H1 (cell line): ENCODE results near the gene XPNPEP3. TPM values are rescaled to one million over a fixed set of nuclear protein-coding genes. Genes with fewer than 3 reads are reported as not detected.

Experiments used
- CTCF ChIA-PET: fragments of 300-600 bp; sonication (Branson Sonifier 250); formaldehyde crosslinking; loops from one replicate; lab custom pipeline; 2021; ENCODE audit not compliant: partially characterized antibody; lab: Charles Lee
- POLR2A ChIA-PET: fragments of 300-600 bp; sonication (Branson Sonifier 250); formaldehyde crosslinking; loops from one replicate; lab custom pipeline; 2021; ENCODE audit warnings: inconsistent platforms; ENCODE audit not compliant: partially characterized antibody; lab: Charles Lee
- DNase-seq, 2 experiments: peaks; one replicate each; pipeline versions ENCODE4 v3.0.0 to v3.0.0-alpha.2; 2010 to 2022; ENCODE audit warnings: low spot score in 2 of 2, low read depth in 1 of 2, mixed read lengths in 1 of 2
- FAIRE-seq: peaks from 2 replicates; lab custom pipeline; 2011; peaks lifted over from hg19 to GRCh38; lab: Jason Lieb, UNC
- H2AFZ ChIP-seq: 2 replicates; pipeline ENCODE4 v1.8.1; 2012; ENCODE audit warnings: low read length, inconsistent platforms
- H2AK5ac ChIP-seq: 2 replicates; pipeline ENCODE4 v1.6.1; 2013; ENCODE audit warnings: low read depth, low read length
- H2BK120ac ChIP-seq: replicated peaks from 2 replicates; pipeline ENCODE3; 2013; ENCODE audit warnings: low read depth, low read length, inconsistent platforms
- H2BK12ac ChIP-seq: 2 replicates; pipeline ENCODE4 v1.6.1; 2013; ENCODE audit warnings: low read depth, low read length
- H2BK15ac ChIP-seq: 2 replicates; pipeline ENCODE4 v1.6.1; 2013; ENCODE audit warnings: low read length
- H2BK20ac ChIP-seq: 2 replicates; pipeline ENCODE4 v1.6.1; 2013; ENCODE audit warnings: low read length
- H2BK5ac ChIP-seq: 2 replicates; pipeline ENCODE4 v1.6.1; 2013; ENCODE audit warnings: low read depth, low read length
- H3K14ac ChIP-seq: 2 replicates; pipeline ENCODE4 v1.6.1; 2013; ENCODE audit warnings: inconsistent platforms; ENCODE audit not compliant: insufficient read length
- H3K18ac ChIP-seq: 2 replicates; pipeline ENCODE4 v1.6.1; 2013; ENCODE audit warnings: low read length; ENCODE audit errors: extremely low read depth
- H3K23ac ChIP-seq: 2 replicates; pipeline ENCODE4 v1.6.1; 2013; ENCODE audit warnings: inconsistent platforms; ENCODE audit not compliant: insufficient read length
- H3K23me2 ChIP-seq: 2 replicates; pipeline ENCODE4 v1.6.1; 2013; ENCODE audit warnings: low read depth, low read length
- H3K27ac ChIP-seq: 2 replicates; pipeline ENCODE4 v1.6.1; 2011; ENCODE audit warnings: low read depth, low read length, inconsistent platforms
- H3K27me3 ChIP-seq, 4 experiments: replicated peaks in 1 of 4; 1 replicate in 1 of 4; 2 replicates in 3 of 4; pipeline versions ENCODE4 v1.6.1 to v1.8.1; 2011 to 2013; ENCODE audit warnings: low read length in 3 of 4, mild to moderate bottlenecking in 3 of 4, inconsistent platforms in 2 of 4, mixed read lengths in 2 of 4, moderate library complexity in 1 of 4; ENCODE audit not compliant: control insufficient read depth in 3 of 4, insufficient read depth in 3 of 4; ENCODE audit errors: extremely low read depth in 1 of 4
- H3K36me3 ChIP-seq, 4 experiments: 2 replicates each; pipeline versions ENCODE4 v1.6.1 to v1.8.1; 2011 to 2013; ENCODE audit warnings: mild to moderate bottlenecking in 4 of 4, low read length in 3 of 4, moderate library complexity in 2 of 4, control low read depth in 1 of 4, inconsistent platforms in 1 of 4; ENCODE audit not compliant: insufficient read depth in 4 of 4, control insufficient read depth in 2 of 4
- H3K4ac ChIP-seq: replicated peaks from 2 replicates; pipeline ENCODE3; 2013; ENCODE audit warnings: low read length, low read depth, mixed read lengths, inconsistent platforms; ENCODE audit not compliant: insufficient read length
- H3K4me1 ChIP-seq, 4 experiments: replicated peaks in 1 of 4; 1 replicate in 1 of 4; 2 replicates in 3 of 4; pipeline versions ENCODE4 v1.6.1 to v1.8.1; 2011 to 2013; ENCODE audit warnings: low read length in 3 of 4, inconsistent platforms in 2 of 4, mixed read lengths in 1 of 4; ENCODE audit not compliant: insufficient read depth in 4 of 4, control insufficient read depth in 3 of 4
- H3K4me2 ChIP-seq, 2 experiments: 2 replicates each; pipeline versions ENCODE4 v1.6.1 to v1.8.1; 2011 to 2013; ENCODE audit warnings: low read depth in 2 of 2, low read length in 2 of 2, control low read depth in 1 of 2, inconsistent platforms in 1 of 2, mild to moderate bottlenecking in 1 of 2; ENCODE audit not compliant: insufficient read depth in 1 of 2
- H3K4me3 ChIP-seq, 4 experiments: fragments of 200-600, 300-600 bp in 1 of 4; sonication (generic), shearing (Covaris generic), sonication (Bioruptor Twin) in 1 of 4; 2 replicates each; pipeline versions ENCODE4 v1.5.1 to v1.8.1; 2011 to 2016; ENCODE audit warnings: low read length in 4 of 4, low read depth in 3 of 4, control low read depth in 2 of 4, inconsistent platforms in 2 of 4, mild to moderate bottlenecking in 2 of 4, mixed read lengths in 1 of 4, moderate library complexity in 1 of 4; ENCODE audit not compliant: insufficient read depth in 2 of 4; ENCODE audit errors: extremely low read depth in 1 of 4
- H3K56ac ChIP-seq: replicated peaks from 2 replicates; pipeline ENCODE3; 2013; ENCODE audit warnings: low read depth, mild to moderate bottlenecking, mixed read lengths, low read length, inconsistent platforms; ENCODE audit not compliant: insufficient read length
- H3K79me1 ChIP-seq: 2 replicates; pipeline ENCODE4 v1.6.1; 2013; ENCODE audit warnings: low read depth, low read length, control low read depth
- H3K79me2 ChIP-seq, 2 experiments: 2 replicates each; pipeline versions ENCODE4 v1.6.1 to v1.8.1; 2012 to 2013; ENCODE audit warnings: low read length in 2 of 2, mild to moderate bottlenecking in 2 of 2, inconsistent platforms in 1 of 2; ENCODE audit not compliant: insufficient read depth in 2 of 2, control insufficient read depth in 1 of 2
- H3K9ac ChIP-seq, 4 experiments: replicated peaks in 1 of 4; 1 replicate in 1 of 4; 2 replicates in 3 of 4; pipeline versions ENCODE4 v1.6.1 to v1.8.1; 2011 to 2013; ENCODE audit warnings: low read depth in 3 of 4, low read length in 3 of 4, control low read depth in 2 of 4, mild to moderate bottlenecking in 2 of 4, moderate library complexity in 2 of 4, inconsistent platforms in 1 of 4; ENCODE audit errors: extremely low read depth in 1 of 4
- H3K9me3 ChIP-seq, 2 experiments: 2 replicates each; pipeline versions ENCODE4 v1.6.1 to v1.8.1; 2012 to 2013; ENCODE audit warnings: mild to moderate bottlenecking in 2 of 2, moderate library complexity in 2 of 2, control low read depth in 1 of 2, inconsistent platforms in 1 of 2, low read depth in 1 of 2, low read length in 1 of 2, mixed read lengths in 1 of 2; ENCODE audit not compliant: insufficient read depth in 2 of 2
- H4K20me1 ChIP-seq, 2 experiments: replicated peaks in 1 of 2; 2 replicates each; pipeline versions ENCODE3 to v1.8.1; 2011 to 2013; ENCODE audit warnings: inconsistent platforms in 2 of 2, low read length in 2 of 2, mild to moderate bottlenecking in 1 of 2; ENCODE audit not compliant: insufficient read depth in 2 of 2, control insufficient read depth in 1 of 2
- H4K5ac ChIP-seq: 2 replicates; pipeline ENCODE4 v1.6.1; 2013; ENCODE audit warnings: low read length, low read depth, mixed read lengths, inconsistent platforms; ENCODE audit not compliant: insufficient read length
- H4K8ac ChIP-seq: 2 replicates; pipeline ENCODE4 v1.8.0; 2013; ENCODE audit warnings: mild to moderate bottlenecking, moderate library complexity, low read length, inconsistent platforms; ENCODE audit not compliant: insufficient read depth; ENCODE audit errors: extremely low read depth
- H4K91ac ChIP-seq: replicated peaks from 2 replicates; pipeline ENCODE3; 2013; ENCODE audit warnings: low read length, mixed read lengths, inconsistent platforms; ENCODE audit not compliant: insufficient read length
- RBBP5 ChIP-seq: IDR thresholded peaks from 2 replicates; pipeline ENCODE4 v1.7.1; 2012; ENCODE audit warnings: low read depth, mild to moderate bottlenecking, inconsistent platforms, low read length, moderate library complexity, borderline replicate concordance
- WGBS, 2 experiments: shearing (Covaris generic) in 1 of 2; methylation state at CpG; one replicate each; pipeline versions ENCODE4 v1.1.6 to v1.1.7; 2013 to 2015; ENCODE audit warnings: low lambda C conversion rate in 2 of 2, mixed read lengths in 2 of 2, inconsistent platforms in 1 of 2, low coverage in 1 of 2, missing lambda C conversion rate in 1 of 2; ENCODE audit not compliant: insufficient replicate concordance in 2 of 2, insufficient coverage in 1 of 2, insufficient read length in 1 of 2; ENCODE audit errors: extremely low coverage in 1 of 2, missing lambda C conversion rate in 1 of 2; 5-methylcytosine and 5-hydroxymethylcytosine counted together
- polyA plus RNA-seq, 7 experiments: library from polyadenylated mRNA; depleted of rRNA in 3 of 7; stranded (reverse) in 5 of 7; unstranded in 2 of 7; fragments of >200 nt in 5 of 7; fragments of 200-250 nt in 2 of 7; gene quantifications; 1 replicate in 5 of 7; 2 replicates in 1 of 7; 4 replicates in 1 of 7; pipeline versions ENCODE4 v1.2.1 to v1.2.3, GENCODE V29; 2011 to 2013; ENCODE audit warnings: missing spikeins in 2 of 7, mixed read lengths in 2 of 7
- total RNA-seq: library from RNA; stranded (reverse); fragmentation: NEBNext Ultra II Directional; extraction: Animal tissue kit (Norgen Biotek cat#: 25700); gene quantifications from 2 replicates; pipeline ENCODE4 v1.2.1, GENCODE V29; 2021

The XPNPEP3 gene
- total and polyA plus RNA-seq, 2 of the 8 experiments (the other 6 are each of a cell fraction or from before 2014, with no cell fraction given): 25.8 to 29.2 TPM

DNA sequence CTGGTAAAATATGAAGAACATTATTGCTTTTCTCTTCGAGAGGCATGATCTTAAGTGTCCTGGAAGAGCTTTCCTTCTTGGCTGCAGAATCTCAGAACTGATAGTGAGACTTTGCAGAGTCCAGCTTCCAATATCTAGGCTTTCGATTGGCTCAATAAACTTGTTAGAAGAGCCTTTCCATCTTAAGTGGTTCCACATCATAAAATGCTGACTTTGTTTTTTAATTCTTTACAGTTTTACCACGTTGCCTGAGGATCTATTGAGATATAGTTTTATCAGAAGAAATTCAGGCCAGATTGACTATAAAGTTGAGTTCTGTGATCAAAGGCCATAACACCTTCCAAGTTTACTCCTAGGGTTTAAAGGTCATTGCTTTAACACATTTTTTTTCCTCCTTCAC lies 20.5 kb downstream of the XPNPEP3 start:
- H2AFZ ChIP-seq: no peak overlapping the region
- no peak overlapping the region for H4K91ac ChIP-seq
- no peak overlapping the region for H2BK12ac ChIP-seq
- H3K4me2 ChIP-seq: no peak overlapping the region
- H3K79me2 ChIP-seq: no peaks in the 10 kb centered on the region
- no peak overlapping the region for H3K9ac ChIP-seq
- no peak overlapping the region for H2BK15ac ChIP-seq
- no peak overlapping the region for H2BK120ac ChIP-seq
- 93% methylated on average over 3 of the region's 3 CpGs; no CpG with 5 or more reads in 1 of the 2 experiments for WGBS, 2 experiments
- no peak overlapping the region for H3K23ac ChIP-seq
- no peak overlapping the region for H2BK5ac ChIP-seq
- no peak overlapping the region for H2AK5ac ChIP-seq
- H4K8ac ChIP-seq: no peak overlapping the region
- no peak overlapping the region for H3K4ac ChIP-seq
- no peaks in the 10 kb centered on the region for H3K9me3 ChIP-seq
- no peak overlapping the region for H3K56ac ChIP-seq
- DNase-seq: no peak
- no peak overlapping the region for H3K18ac ChIP-seq
- POLR2A ChIA-PET: interaction anchor here (1.2 to 1.8 kb wide), 3 partner anchors 10 to 215 kb away, joined by 3 to 8 read pairs (median 6); partner anchors contain the start of genes EP300 and XPNPEP3
- H3K27ac ChIP-seq: no peak overlapping the region
- FAIRE-seq: no peak
- H3K79me1 ChIP-seq: no peaks in the 10 kb centered on the region
- CTCF ChIA-PET: interaction anchor here (0.6 to 1.7 kb wide), 2 partner anchors 17 to 155 kb away, joined by 3 read pairs; no protein-coding TSS in a partner anchor
- H3K4me3 ChIP-seq: no peak overlapping the region
- H3K23me2 ChIP-seq: no peaks in the 10 kb centered on the region
- no peaks in the 10 kb centered on the region for H3K27me3 ChIP-seq
- peaks cover 0 to 12% (median 5%) of the 10 kb centered on the region in 4 experiments; a peak in 5 of 8 replicates for H3K36me3 ChIP-seq
- H2BK20ac ChIP-seq: no peak overlapping the region
- no peak overlapping the region for H4K5ac ChIP-seq
- H4K20me1 ChIP-seq: no peaks in the 10 kb centered on the region
- H3K14ac ChIP-seq: no peak overlapping the region
- TF ChIP-seq RBBP5: no peak
- TF ChIP-seq, all 59 proteins: peak for 0
- no peaks in the 10 kb centered on the region for H3K4me1 ChIP-seq
